Measurements from ENCODE around the gene SH3GLB1. TPM values are rescaled to one million over a fixed set of nuclear protein-coding genes. Genes with fewer than 3 reads are reported as not detected.
A peak's percentile ranks its signal among the peaks of the same experiment; 100 is the strongest.

Gene SH3GLB1
- total RNA-seq, 4 donors from 2014 or later, result 38.8 to 94.7 (median 51.7) TPM

DNA sequence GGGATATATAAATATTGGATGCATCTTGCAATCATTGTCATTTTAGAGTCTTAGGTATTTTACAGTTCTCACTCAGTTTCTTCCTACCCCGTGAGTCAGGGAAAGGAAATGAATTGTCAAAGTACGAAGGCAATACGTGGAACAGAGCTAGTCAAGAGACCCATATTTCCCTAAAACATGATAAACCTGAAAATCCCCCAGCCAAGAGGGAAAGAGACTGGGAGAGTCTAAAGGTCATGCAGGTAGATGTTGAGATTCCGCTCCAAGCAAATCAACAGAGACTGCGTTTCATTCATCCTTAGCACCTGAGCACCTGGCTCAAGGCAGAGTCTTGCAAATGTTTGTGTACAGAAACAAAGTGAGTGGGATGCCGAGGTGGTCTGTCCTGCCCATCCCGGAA is 58.0 kb downstream of the SH3GLB1 start:
- Histone ChIP-seq H3K4me3 (no peak overlapping the region), H3K27me3 (no peaks in the 10 kb centered on the region), H3K4me1 (peaks cover 0 to 6% of the 10 kb centered on the region in 2 donors), H3K9me3 (no peaks in the 10 kb centered on the region), H3K27ac (no peak overlapping the region), H3K36me3 (no peaks in the 10 kb centered on the region)
- TF ChIP-seq, protein P1, sequence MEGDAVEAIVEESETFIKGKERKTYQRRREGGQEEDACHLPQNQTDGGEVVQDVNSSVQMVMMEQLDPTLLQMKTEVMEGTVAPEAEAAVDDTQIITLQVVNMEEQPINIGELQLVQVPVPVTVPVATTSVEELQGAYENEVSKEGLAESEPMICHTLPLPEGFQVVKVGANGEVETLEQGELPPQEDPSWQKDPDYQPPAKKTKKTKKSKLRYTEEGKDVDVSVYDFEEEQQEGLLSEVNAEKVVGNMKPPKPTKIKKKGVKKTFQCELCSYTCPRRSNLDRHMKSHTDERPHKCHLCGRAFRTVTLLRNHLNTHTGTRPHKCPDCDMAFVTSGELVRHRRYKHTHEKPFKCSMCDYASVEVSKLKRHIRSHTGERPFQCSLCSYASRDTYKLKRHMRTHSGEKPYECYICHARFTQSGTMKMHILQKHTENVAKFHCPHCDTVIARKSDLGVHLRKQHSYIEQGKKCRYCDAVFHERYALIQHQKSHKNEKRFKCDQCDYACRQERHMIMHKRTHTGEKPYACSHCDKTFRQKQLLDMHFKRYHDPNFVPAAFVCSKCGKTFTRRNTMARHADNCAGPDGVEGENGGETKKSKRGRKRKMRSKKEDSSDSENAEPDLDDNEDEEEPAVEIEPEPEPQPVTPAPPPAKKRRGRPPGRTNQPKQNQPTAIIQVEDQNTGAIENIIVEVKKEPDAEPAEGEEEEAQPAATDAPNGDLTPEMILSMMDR (IDR thresholded peaks at IDR 0.05), result no peak
- no peak for TF ChIP-seq POLR2A (IDR thresholded peaks at IDR 0.05)
- no peak for DNase-seq
- intact Hi-C loops (cut with DNase I; ENCODE audit: low total_unique reads), result no loop called here

DNA sequence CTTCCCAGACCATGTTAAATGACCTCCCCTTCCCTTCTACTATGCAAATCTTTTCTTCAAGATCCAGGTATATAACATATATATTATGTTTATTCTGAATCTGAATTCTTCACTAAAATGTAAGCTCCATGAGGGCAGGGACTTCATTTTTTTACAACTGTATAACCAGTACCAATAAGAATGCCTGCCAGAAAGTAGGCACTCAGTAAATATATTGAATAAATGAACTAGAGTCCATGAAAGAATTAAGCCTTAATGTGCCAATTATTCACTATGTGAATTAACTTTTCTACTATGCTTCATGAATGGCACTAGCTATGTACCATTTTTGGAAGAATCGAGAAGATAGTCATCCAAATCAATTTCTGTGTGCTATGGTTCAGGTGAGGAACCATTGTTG is 60.1 kb downstream of the SH3GLB1 start:
- no peak for DNase-seq
- no peaks in the 10 kb centered on the region for H3K36me3 ChIP-seq
- no peaks in the 10 kb centered on the region for H3K27me3 ChIP-seq
- H3K4me3 ChIP-seq, result no peak overlapping the region
- TF ChIP-seq POLR2A (IDR thresholded peaks at IDR 0.05), result no peak
- TF ChIP-seq, protein P1 (IDR thresholded peaks at IDR 0.05), result no peak
- no peaks in the 10 kb centered on the region for H3K4me1 ChIP-seq
- intact Hi-C loops (cut with DNase I; ENCODE audit: low total_unique reads), result no loop called here
- H3K27ac ChIP-seq, result no peak overlapping the region
- no peaks in the 10 kb centered on the region for H3K9me3 ChIP-seq

DNA sequence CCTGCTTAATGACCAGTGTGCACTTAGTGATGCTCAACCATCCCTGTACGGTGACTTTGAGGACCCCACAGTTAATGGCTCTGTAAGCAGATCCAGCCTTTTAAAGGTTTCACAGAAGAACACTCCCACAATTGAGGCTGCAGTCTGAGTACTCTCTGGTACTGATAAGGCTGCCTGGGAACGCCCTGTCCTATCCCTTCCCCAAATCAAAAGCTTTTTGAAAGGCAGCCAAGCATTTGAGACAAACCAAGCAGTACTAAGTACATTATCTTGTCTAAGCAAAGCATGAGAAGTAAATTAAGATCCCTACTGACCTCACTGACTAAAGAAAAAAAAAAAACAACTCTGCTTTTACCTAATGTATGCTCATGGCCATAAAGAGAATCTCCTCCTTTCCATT is 60.7 kb downstream of the SH3GLB1 start:
- no peak overlapping the region for H3K27ac ChIP-seq
- TF ChIP-seq POLR2A (IDR thresholded peaks at IDR 0.05), result no peak
- TF ChIP-seq, protein P1 (IDR thresholded peaks at IDR 0.05), result no peak
- no peaks in the 10 kb centered on the region for H3K36me3 ChIP-seq
- no peaks in the 10 kb centered on the region for H3K4me1 ChIP-seq
- no peak overlapping the region for H3K4me3 ChIP-seq
- H3K9me3 ChIP-seq, result no peaks in the 10 kb centered on the region
- DNase-seq, result peak in 1 of 2 donors; percentile 39
- intact Hi-C loops (cut with DNase I; ENCODE audit: low total_unique reads), result no loop called here
- H3K27me3 ChIP-seq, result no peaks in the 10 kb centered on the region

DNA sequence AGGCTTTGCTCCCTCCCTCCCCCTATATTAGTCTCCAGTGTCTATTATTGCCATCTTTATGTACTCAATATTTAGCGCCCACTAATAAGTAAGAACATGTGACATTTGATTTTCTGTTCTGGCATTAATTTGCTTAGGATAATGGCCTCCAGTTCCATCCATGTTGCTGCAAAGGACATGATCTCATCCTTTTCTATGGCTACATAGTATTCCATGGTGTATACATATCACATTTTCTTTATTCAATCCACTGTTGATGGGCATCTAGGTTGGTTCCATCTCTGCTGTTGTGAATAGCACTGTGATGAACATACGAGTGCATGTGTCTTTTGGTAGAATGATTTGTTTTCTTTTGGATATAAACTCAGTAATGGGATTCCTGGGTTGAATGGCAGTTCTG is 61.3 kb downstream of the SH3GLB1 start:
- Histone ChIP-seq H3K9me3 (no peaks in the 10 kb centered on the region), H3K36me3 (no peaks in the 10 kb centered on the region), H3K27me3 (no peaks in the 10 kb centered on the region), H3K4me1 (no peaks in the 10 kb centered on the region), H3K4me3 (no peak overlapping the region), H3K27ac (no peak overlapping the region)
- intact Hi-C loops (cut with DNase I; ENCODE audit: low total_unique reads), result no loop called here
- DNase-seq, result no peak
- no peak for TF ChIP-seq POLR2A (IDR thresholded peaks at IDR 0.05)
- TF ChIP-seq, protein P1 (IDR thresholded peaks at IDR 0.05), result no peak

DNA sequence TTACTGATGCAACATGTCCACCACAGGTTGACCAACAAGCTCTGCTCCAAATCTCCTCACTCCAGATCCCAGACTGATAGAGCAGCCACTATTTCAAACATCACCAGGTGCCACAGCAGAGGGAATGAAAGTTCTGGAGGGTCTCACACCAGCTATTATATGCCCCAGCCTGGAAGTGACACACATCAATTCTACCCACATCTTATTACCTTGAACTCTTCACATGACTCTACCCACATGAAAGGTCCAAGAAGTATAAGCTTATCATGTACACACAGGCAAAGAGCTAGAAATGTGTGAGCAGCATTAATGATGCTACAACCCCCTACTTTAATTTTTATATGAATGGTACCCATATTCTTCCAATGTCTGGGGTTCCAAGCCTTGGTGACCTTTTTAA is 64.2 kb downstream of the SH3GLB1 start:
- no peaks in the 10 kb centered on the region for H3K27me3 ChIP-seq
- TF ChIP-seq, protein P1 (IDR thresholded peaks at IDR 0.05), result no peak
- no peak for TF ChIP-seq POLR2A (IDR thresholded peaks at IDR 0.05)
- no peak for DNase-seq
- H3K4me1 ChIP-seq, result peaks cover 0 to 7% of the 10 kb centered on the region in 2 donors
- H3K9me3 ChIP-seq, result no peaks in the 10 kb centered on the region
- intact Hi-C loops (cut with DNase I; ENCODE audit: low total_unique reads), result no loop called here
- H3K36me3 ChIP-seq, result no peaks in the 10 kb centered on the region
- H3K27ac ChIP-seq, result no peak overlapping the region
- H3K4me3 ChIP-seq, result no peak overlapping the region
